HepG2 (cell line): ENCODE data around the gene GEMIN2. TPM values are rescaled to one million over a fixed set of nuclear protein-coding genes. Genes with fewer than 3 reads are reported as not detected.
A peak's percentile ranks its signal among the peaks of the same experiment; 100 is the strongest.

ENCODE experiments used
- ATAD3A ChIP-seq: sonication (generic); formaldehyde crosslinking; IDR thresholded peaks from 2 replicates; pipeline ENCODE4 v1.4.0; 2020; ENCODE audit warnings: missing genetic modification reagents
- EEA1 ChIP-seq: sonication (generic); formaldehyde crosslinking; IDR thresholded peaks from 2 replicates; pipeline ENCODE4 v1.5.1; 2020; ENCODE audit warnings: mild to moderate bottlenecking, missing genetic modification reagents, borderline replicate concordance
- FOXC1 ChIP-seq: sonication (generic); formaldehyde crosslinking; IDR thresholded peaks from 2 replicates; pipeline ENCODE4 v1.8.0; 2022; ENCODE audit warnings: mild to moderate bottlenecking, missing genetic modification reagents, borderline replicate concordance
- HCFC1 ChIP-seq: fragments of 150-350 bp; IDR thresholded peaks from 2 replicates; pipeline ENCODE4 v1.6.1; 2014; ENCODE audit warnings: low read depth, low read length
- HNF4G ChIP-seq, 2 experiments: sonication (generic) in 1 of 2; formaldehyde crosslinking in 1 of 2; IDR thresholded peaks; 2 replicates each; pipeline versions ENCODE4 v1.4.0 to v1.6.1; 2011 to 2020; ENCODE audit warnings: borderline replicate concordance in 2 of 2, low read depth in 2 of 2, mild to moderate bottlenecking in 2 of 2, low read length in 1 of 2, missing genetic modification reagents in 1 of 2, moderate library complexity in 1 of 2
- HNRNPL ChIP-seq: fragments of 200-400 bp; formaldehyde crosslinking; IDR thresholded peaks from 2 replicates; pipeline ENCODE4 v1.6.1; 2017; ENCODE audit warnings: mild to moderate bottlenecking, low read depth, low read length
- HOXA7 ChIP-seq: sonication (generic); formaldehyde crosslinking; IDR thresholded peaks from 2 replicates; pipeline ENCODE4 v1.8.1; 2022; ENCODE audit warnings: mild to moderate bottlenecking, missing genetic modification reagents, moderate library complexity
- JARID2 ChIP-seq: sonication (generic); formaldehyde crosslinking; IDR thresholded peaks from 2 replicates; pipeline ENCODE4 v1.8.1; 2023; ENCODE audit warnings: missing genetic modification reagents, inconsistent platforms; ENCODE audit not compliant: insufficient replicate concordance
- MAX ChIP-seq: IDR thresholded peaks from 2 replicates; pipeline ENCODE4 v1.6.1; 2012; ENCODE audit warnings: inconsistent platforms
- MBD4 ChIP-seq: IDR thresholded peaks from 2 replicates; pipeline ENCODE4 v1.6.1; 2012; ENCODE audit warnings: low read length, inconsistent platforms, borderline replicate concordance
- PHF20 ChIP-seq: sonication (generic); formaldehyde crosslinking; IDR thresholded peaks from 2 replicates; pipeline ENCODE4 v1.5.0; 2020; ENCODE audit warnings: mild to moderate bottlenecking, missing genetic modification reagents
- SRSF9 ChIP-seq: fragments of 200-400 bp; formaldehyde crosslinking; IDR thresholded peaks from 2 replicates; pipeline ENCODE4 v1.6.1; 2018; ENCODE audit warnings: borderline replicate concordance, mild to moderate bottlenecking, low read depth, low read length; ENCODE audit not compliant: insufficient read depth, poor library complexity, severe bottlenecking
- TBX3 ChIP-seq: fragments of 450-650 bp; IDR thresholded peaks from 2 replicates; pipeline ENCODE4 v1.6.1; 2017; ENCODE audit warnings: antibody characterized with exemption, mild to moderate bottlenecking, inconsistent platforms, borderline replicate concordance
- ZNF260 ChIP-seq: sonication (generic); formaldehyde crosslinking; IDR thresholded peaks from 2 replicates; pipeline ENCODE4 v1.4.0; 2020; ENCODE audit warnings: missing genetic modification reagents, low read depth, mild to moderate bottlenecking, borderline replicate concordance
- ZNF496 ChIP-seq: sonication (generic); formaldehyde crosslinking; IDR thresholded peaks from 2 replicates; pipeline ENCODE4 v1.8.1; 2023; ENCODE audit warnings: mild to moderate bottlenecking, moderate library complexity, missing genetic modification reagents; ENCODE audit not compliant: insufficient replicate concordance
- ZNF556 ChIP-seq: sonication (generic); formaldehyde crosslinking; IDR thresholded peaks from 2 replicates; pipeline ENCODE4 v1.4.0; 2020; ENCODE audit warnings: mild to moderate bottlenecking, missing genetic modification reagents, borderline replicate concordance
- ZNF619 ChIP-seq: sonication (generic); formaldehyde crosslinking; IDR thresholded peaks from 2 replicates; pipeline ENCODE4 v1.4.0; 2020; ENCODE audit warnings: mild to moderate bottlenecking, missing genetic modification reagents
- ZNF652 ChIP-seq: IDR thresholded peaks from 2 replicates; pipeline ENCODE4 v1.6.1; 2016; ENCODE audit warnings: low read depth, borderline replicate concordance
- ZNF703 ChIP-seq: sonication (generic); formaldehyde crosslinking; IDR thresholded peaks from 2 replicates; pipeline ENCODE4 v1.5.1; 2020; ENCODE audit warnings: missing genetic modification reagents, mild to moderate bottlenecking, moderate library complexity, borderline replicate concordance
- ZNF747 ChIP-seq: sonication (generic); formaldehyde crosslinking; IDR thresholded peaks from 2 replicates; pipeline ENCODE4 v1.8.1; 2023; ENCODE audit warnings: missing genetic modification reagents, mild to moderate bottlenecking, borderline replicate concordance
- ZNF776 ChIP-seq: sonication (generic); formaldehyde crosslinking; IDR thresholded peaks from 2 replicates; pipeline ENCODE4 v1.4.0; 2020; ENCODE audit warnings: mild to moderate bottlenecking, missing genetic modification reagents
- polyA plus RNA-seq, 8 experiments: library from polyadenylated mRNA; depleted of rRNA in 3 of 8; stranded (reverse) in 7 of 8; unstranded in 1 of 8; fragments of >200 nt; fragmentation: Illumina TruSeq in 4 of 8; extraction: Trizol in 4 of 8; gene quantifications; 2 replicates each; pipeline versions ENCODE4 v1.2.1 to v1.2.3, GENCODE V29; 2011 to 2016; ENCODE audit warnings: low read depth in 4 of 8, missing spikeins in 1 of 8, mixed read lengths in 1 of 8; ENCODE audit not compliant: insufficient read depth in 1 of 8
- total RNA-seq, 5 experiments: library from RNA; depleted of rRNA; stranded (reverse); fragments of >200 nt; fragmentation: Illumina TruSeq; extraction: Trizol; gene quantifications; 2 replicates each; pipeline ENCODE4 v1.2.3, GENCODE V29; 2016; ENCODE audit warnings: low read depth in 1 of 5
- TF ChIP-seq, protein P1 (sequence below): IDR thresholded peaks from 2 replicates; pipeline ENCODE4 v1.6.1; 2016; ENCODE audit warnings: low read depth, borderline replicate concordance
- TF ChIP-seq, protein P2 (sequence below), 2 experiments: sonication (generic) in 1 of 2; formaldehyde crosslinking in 1 of 2; IDR thresholded peaks; 2 replicates each; pipeline versions ENCODE4 v1.5.1 to v1.6.1; 2011 to 2020; ENCODE audit warnings: borderline replicate concordance in 1 of 2, low read depth in 1 of 2, low read length in 1 of 2, mild to moderate bottlenecking in 1 of 2, missing genetic modification reagents in 1 of 2, moderate library complexity in 1 of 2
- TF ChIP-seq, protein P3 (sequence below): sonication (generic); formaldehyde crosslinking; IDR thresholded peaks from 2 replicates; pipeline ENCODE4 v1.5.0; 2020; ENCODE audit warnings: missing genetic modification reagents, mild to moderate bottlenecking, borderline replicate concordance

GEMIN2 gene
- total and polyA plus RNA-seq, 2 of the 13 experiments (the other 11 are each of a cell fraction or from before 2014, with no cell fraction given): 54.8 to 110 TPM

DNA sequence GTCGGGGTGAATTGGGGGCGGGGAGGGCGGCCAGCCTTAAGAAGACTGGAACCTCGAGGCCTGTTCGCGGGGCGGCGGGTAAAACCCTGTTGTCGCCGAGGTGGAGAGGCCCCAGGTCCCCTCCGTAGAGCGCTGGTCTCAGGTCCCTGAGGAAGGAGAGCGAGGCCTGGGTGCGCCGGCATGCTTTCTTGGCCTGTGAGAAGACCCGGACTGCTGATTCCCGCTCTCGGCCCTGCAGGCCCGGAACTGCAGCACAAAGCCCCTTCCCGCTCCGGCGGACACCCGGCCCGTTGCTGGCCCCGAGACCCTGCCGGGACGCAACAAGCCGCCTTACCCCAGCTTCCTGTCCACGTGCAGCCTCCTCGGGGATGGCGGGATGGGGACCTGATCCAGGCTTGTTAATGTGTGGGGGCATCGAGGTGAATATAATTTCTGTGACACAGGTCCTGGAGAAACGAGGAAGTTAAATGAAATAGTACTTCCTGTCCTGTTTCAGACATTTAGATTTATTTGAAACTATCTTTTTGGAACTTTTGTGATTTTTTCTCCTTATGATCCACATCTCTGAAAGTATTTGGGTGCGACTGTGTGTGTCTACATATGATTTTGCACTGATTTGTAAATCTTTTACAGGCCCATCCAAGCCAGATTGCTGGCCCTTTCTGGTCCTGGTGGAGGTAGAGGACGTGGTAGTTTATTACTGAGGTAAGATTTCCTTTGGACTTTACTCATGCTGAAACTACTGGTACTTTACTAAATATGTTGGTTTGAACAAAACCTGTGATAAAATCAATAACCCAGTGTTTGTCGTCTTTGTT, 61.5 kb downstream of the GEMIN2 start (continued):
- TF ChIP-seq HCFC1: no peak
- no peak; the same call in none of the 2 replicates for TF ChIP-seq FOXC1 (CRISPR knock-in tag)
- no peak for TF ChIP-seq MAX
- TF ChIP-seq, protein P1, sequence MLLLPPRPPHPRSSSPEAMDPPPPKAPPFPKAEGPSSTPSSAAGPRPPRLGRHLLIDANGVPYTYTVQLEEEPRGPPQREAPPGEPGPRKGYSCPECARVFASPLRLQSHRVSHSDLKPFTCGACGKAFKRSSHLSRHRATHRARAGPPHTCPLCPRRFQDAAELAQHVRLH: peak; percentile 9; the same call in 1 of the 2 replicates
- TF ChIP-seq ZNF260 (CRISPR knock-in tag): no peak
- TF ChIP-seq ZNF747 (CRISPR knock-in tag): peak; percentile 91; the same call in 1 of the 2 replicates
- no peak for TF ChIP-seq HOXA7 (CRISPR knock-in tag)
- TF ChIP-seq TBX3: no peak
- no peak; the same call in 1 of the 2 replicates for TF ChIP-seq EEA1
- no peak for TF ChIP-seq SRSF9
- TF ChIP-seq ZNF703 (CRISPR knock-in tag): no peak
- TF ChIP-seq ZNF619 (CRISPR knock-in tag): peak; percentile 58
- 0 out of 2 replicates have a peak, but pooled peaks have one; percentile 28 for TF ChIP-seq ATAD3A (CRISPR knock-in tag)
- no peak for TF ChIP-seq MBD4
- TF ChIP-seq HNRNPL: peak; percentile 70; the same call in 1 of the 2 replicates
- TF ChIP-seq, protein P2, sequence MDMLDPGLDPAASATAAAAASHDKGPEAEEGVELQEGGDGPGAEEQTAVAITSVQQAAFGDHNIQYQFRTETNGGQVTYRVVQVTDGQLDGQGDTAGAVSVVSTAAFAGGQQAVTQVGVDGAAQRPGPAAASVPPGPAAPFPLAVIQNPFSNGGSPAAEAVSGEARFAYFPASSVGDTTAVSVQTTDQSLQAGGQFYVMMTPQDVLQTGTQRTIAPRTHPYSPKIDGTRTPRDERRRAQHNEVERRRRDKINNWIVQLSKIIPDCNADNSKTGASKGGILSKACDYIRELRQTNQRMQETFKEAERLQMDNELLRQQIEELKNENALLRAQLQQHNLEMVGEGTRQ (IDR thresholded peaks at IDR 0.05; ENCODE audit: low read depth, low read length): peak; percentile 41; the same call in 1 of the 2 replicates
- TF ChIP-seq, protein P2 (CRISPR knock-in tag; IDR thresholded peaks at IDR 0.05; ENCODE audit: borderline replicate concordance): no peak; the same call in 1 of the 2 replicates
- no peak; the same call in 1 of the 2 replicates for TF ChIP-seq ZNF652 (CRISPR knock-in tag)
- TF ChIP-seq PHF20 (CRISPR knock-in tag): no peak
- TF ChIP-seq HNF4G (IDR thresholded peaks at IDR 0.05; ENCODE audit: borderline replicate concordance, low read depth, low read length): no peak
- TF ChIP-seq HNF4G (CRISPR knock-in tag; IDR thresholded peaks at IDR 0.05; ENCODE audit: borderline replicate concordance, low read depth): peak; percentile 23
- no peak; the same call in none of the 2 replicates for TF ChIP-seq ZNF776 (CRISPR knock-in tag)
- TF ChIP-seq, protein P3, sequence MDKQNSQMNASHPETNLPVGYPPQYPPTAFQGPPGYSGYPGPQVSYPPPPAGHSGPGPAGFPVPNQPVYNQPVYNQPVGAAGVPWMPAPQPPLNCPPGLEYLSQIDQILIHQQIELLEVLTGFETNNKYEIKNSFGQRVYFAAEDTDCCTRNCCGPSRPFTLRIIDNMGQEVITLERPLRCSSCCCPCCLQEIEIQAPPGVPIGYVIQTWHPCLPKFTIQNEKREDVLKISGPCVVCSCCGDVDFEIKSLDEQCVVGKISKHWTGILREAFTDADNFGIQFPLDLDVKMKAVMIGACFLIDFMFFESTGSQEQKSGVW (CRISPR knock-in tag): no peak
- TF ChIP-seq ZNF556: no peak; the same call in none of the 2 replicates
- no peak for TF ChIP-seq ZNF496 (CRISPR knock-in tag)
- no peak for TF ChIP-seq JARID2 (CRISPR knock-in tag)
